Liver (tissue), 9 donors: Measurements from ENCODE around the gene TBC1D21. TPM values are rescaled to one million over a fixed set of nuclear protein-coding genes. Genes with fewer than 3 reads are reported as not detected.

Experiments
- DNase-seq: peaks from one replicate; pipeline ENCODE4 v3.0.0-alpha.2; 2017; ENCODE audit warnings: low spot score
- H3K27ac ChIP-seq, 2 donors: one replicate each; pipeline ENCODE4 v1.7.0; 2013; ENCODE audit warnings: inconsistent platforms in 2 of 2, low read length in 2 of 2, control low read depth in 1 of 2, low read depth in 1 of 2, mild to moderate bottlenecking in 1 of 2
- H3K27me3 ChIP-seq, 4 donors: one replicate each; pipeline versions ENCODE4 v1.6.1 to v1.7.0; 2013; ENCODE audit warnings: low read length in 3 of 4, inconsistent platforms in 1 of 4, mild to moderate bottlenecking in 1 of 4, moderate library complexity in 1 of 4; ENCODE audit not compliant: control insufficient read depth in 4 of 4, insufficient read depth in 4 of 4
- H3K36me3 ChIP-seq, 4 donors: one replicate each; pipeline versions ENCODE4 v1.6.1 to v1.7.0; 2013; ENCODE audit warnings: low read length in 3 of 4, mild to moderate bottlenecking in 3 of 4, low read depth in 1 of 4, moderate library complexity in 1 of 4; ENCODE audit not compliant: control insufficient read depth in 4 of 4, insufficient read depth in 3 of 4
- H3K4me1 ChIP-seq, 4 donors: one replicate each; pipeline versions ENCODE4 v1.6.1 to v1.7.0; 2013; ENCODE audit warnings: low read length in 3 of 4, mild to moderate bottlenecking in 3 of 4, moderate library complexity in 1 of 4; ENCODE audit not compliant: control insufficient read depth in 4 of 4, insufficient read depth in 4 of 4
- H3K4me3 ChIP-seq, 3 donors: one replicate each; pipeline versions ENCODE4 v1.6.1 to v1.7.0; 2013; ENCODE audit warnings: low read length in 3 of 3, control low read depth in 1 of 3, low read depth in 1 of 3, mild to moderate bottlenecking in 1 of 3
- H3K9ac ChIP-seq, 2 donors: one replicate each; pipeline ENCODE4 v1.7.0; 2013; ENCODE audit warnings: low read length in 2 of 2, mild to moderate bottlenecking in 2 of 2, moderate library complexity in 2 of 2, control low read depth in 1 of 2, low read depth in 1 of 2
- H3K9me3 ChIP-seq, 4 donors: one replicate each; pipeline versions ENCODE4 v1.6.1 to v1.7.0; 2013; ENCODE audit warnings: low read length in 3 of 4; ENCODE audit not compliant: control insufficient read depth in 4 of 4
- ATF3 ChIP-seq: IDR thresholded peaks from 2 replicates; pipeline ENCODE4 v1.6.1; 2016; ENCODE audit warnings: antibody characterized with exemption
- CTCF ChIP-seq: fragments of 150-350 bp; IDR thresholded peaks from 2 replicates; pipeline ENCODE4 v1.5.1; 2017; ENCODE audit warnings: improper control_type of control experiment, low read depth, low read length; ENCODE audit not compliant: missing input control
- EGR1 ChIP-seq, 2 donors: IDR thresholded peaks; 2 replicates each; pipeline ENCODE4 v1.6.1; 2016 to 2018; ENCODE audit warnings: antibody characterized with exemption in 2 of 2, low read depth in 2 of 2
- FOXA1 ChIP-seq: IDR thresholded peaks from 2 replicates; pipeline ENCODE4 v1.6.1; 2016; ENCODE audit warnings: antibody characterized with exemption
- FOXA2 ChIP-seq: IDR thresholded peaks from 2 replicates; pipeline ENCODE4 v1.6.1; 2016; ENCODE audit warnings: antibody characterized with exemption
- GABPA ChIP-seq, 2 donors: IDR thresholded peaks in 1 of 2; conservative IDR thresholded peaks in 1 of 2; 2 replicates each; pipeline ENCODE4 v1.6.1; 2016; ENCODE audit warnings: antibody characterized with exemption in 2 of 2, mild to moderate bottlenecking in 1 of 2, moderate library complexity in 1 of 2
- HNF4A ChIP-seq, 2 donors: conservative IDR thresholded peaks; 2 replicates each; pipeline ENCODE4 v1.6.1; 2016; ENCODE audit warnings: antibody characterized with exemption in 2 of 2, mild to moderate bottlenecking in 2 of 2
- HNF4G ChIP-seq: IDR thresholded peaks from 2 replicates; pipeline ENCODE4 v1.6.1; 2016; ENCODE audit warnings: antibody characterized with exemption
- JUND ChIP-seq, 2 donors: IDR thresholded peaks; 2 replicates each; pipeline ENCODE4 v1.6.1; 2016; ENCODE audit warnings: antibody characterized with exemption in 2 of 2
- NR2F2 ChIP-seq: IDR thresholded peaks from 2 replicates; pipeline ENCODE4 v1.6.1; 2016; ENCODE audit warnings: antibody characterized with exemption
- RAD21 ChIP-seq, 2 donors: IDR thresholded peaks; 2 replicates each; pipeline ENCODE4 v1.6.1; 2016; ENCODE audit warnings: antibody characterized with exemption in 2 of 2, mild to moderate bottlenecking in 2 of 2
- RXRA ChIP-seq, 2 donors: IDR thresholded peaks; 2 replicates each; pipeline ENCODE4 v1.6.1; 2017 to 2018; ENCODE audit warnings: antibody characterized with exemption in 2 of 2, mild to moderate bottlenecking in 1 of 2
- SP1 ChIP-seq: IDR thresholded peaks from 2 replicates; pipeline ENCODE4 v1.6.1; 2018; ENCODE audit warnings: antibody characterized with exemption, mild to moderate bottlenecking
- TAF1 ChIP-seq: conservative IDR thresholded peaks from 2 replicates; pipeline ENCODE4 v1.6.1; 2016; ENCODE audit warnings: antibody characterized with exemption, mild to moderate bottlenecking
- YY1 ChIP-seq: IDR thresholded peaks from 2 replicates; pipeline ENCODE4 v1.6.1; 2016; ENCODE audit warnings: antibody characterized with exemption, mild to moderate bottlenecking
- ZBTB33 ChIP-seq: IDR thresholded peaks from 2 replicates; pipeline ENCODE4 v1.6.1; 2016; ENCODE audit warnings: antibody characterized with exemption
- WGBS: extraction: QIAGEN DNeasy Blood & Tissue Kit; methylation state at CpG from one replicate; pipeline ENCODE4 v1.1.7; 2013; 5-methylcytosine and 5-hydroxymethylcytosine counted together
- polyA plus RNA-seq, 2 donors: library from polyadenylated mRNA; stranded (reverse) in 1 of 2; unstranded in 1 of 2; fragments of 200-250 nt in 1 of 2; fragments of >200 nt in 1 of 2; fragmentation: Nextera tagmentation in 1 of 2; extraction: Ambion mirVana in 1 of 2; gene quantifications; one replicate each; pipeline versions ENCODE4 v1.2.1 to v1.2.3, GENCODE V29; 2013 to 2015
- total RNA-seq, 2 donors: library from RNA; depleted of rRNA; stranded (reverse); fragments of >200 nt; gene quantifications; one replicate each; pipeline ENCODE4 v1.2.3, GENCODE V29; 2014
- TF ChIP-seq, protein P1 (sequence below): IDR thresholded peaks from 2 replicates; pipeline ENCODE4 v1.6.1; 2016; ENCODE audit warnings: antibody characterized with exemption, mild to moderate bottlenecking
- TF ChIP-seq, protein P2 (sequence below): IDR thresholded peaks from 2 replicates; pipeline ENCODE4 v1.6.1; 2016; ENCODE audit warnings: antibody characterized with exemption
- donor health status: healthy.
- donor health status: healthy.
- donor health status: healthy.
- donor health status: healthy.
- donor health status: healthy.

TBC1D21 gene
- total and polyA plus RNA-seq, 4 donors = not detected

DNA sequence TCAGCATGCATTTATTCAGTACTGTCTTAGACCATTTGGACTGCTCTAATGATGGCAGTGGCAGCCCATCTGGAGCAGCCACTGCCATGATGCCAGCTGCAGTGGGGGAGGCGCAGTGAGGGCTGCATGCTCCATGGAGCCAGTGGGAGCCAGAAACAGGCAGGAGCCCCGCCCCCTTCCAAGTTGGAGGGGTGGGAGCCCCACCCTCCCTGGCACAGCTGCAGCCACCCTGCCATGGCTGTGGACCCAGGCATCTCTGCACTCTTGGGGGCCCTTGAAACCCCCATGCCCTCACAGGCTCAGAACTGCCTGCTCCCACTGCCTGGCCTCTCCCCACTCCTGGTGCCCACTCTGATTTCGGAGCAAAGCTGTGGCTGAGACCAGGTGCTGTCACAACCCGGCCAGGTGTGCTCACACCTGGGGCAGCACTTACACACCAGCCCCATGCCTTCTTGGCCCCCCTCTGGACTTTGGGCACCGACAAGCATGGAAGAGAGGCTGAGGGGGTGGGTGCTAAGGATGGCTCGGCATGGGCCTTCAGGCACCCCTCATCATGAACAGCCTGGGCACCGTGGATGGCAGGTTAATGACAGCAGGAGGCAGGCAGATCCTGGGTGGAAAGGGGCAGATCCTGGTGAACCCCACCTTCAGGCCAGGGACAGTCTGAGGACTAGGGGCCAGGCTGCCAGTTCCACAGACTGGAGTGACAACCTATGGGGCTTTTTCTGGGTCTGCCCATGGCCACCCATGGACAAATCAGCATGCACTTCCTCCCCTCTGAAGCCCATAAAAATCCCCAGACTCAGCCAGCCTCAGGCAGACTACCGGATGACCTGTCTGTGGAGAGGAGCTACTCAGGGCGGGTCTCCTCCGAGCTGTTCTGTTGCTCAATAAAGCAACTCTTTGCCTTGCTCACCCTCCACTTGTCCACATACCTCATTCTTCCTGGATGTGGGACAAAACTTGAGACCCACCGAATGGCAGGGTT, 18.3 kb downstream of the TBC1D21 start:
- 82% methylated on average over 11 of the region's 11 CpGs for WGBS
- Histone ChIP-seq H3K9me3 (peaks cover 0 to 13% (median 4%) of the 10 kb centered on the region in 4 donors), H3K36me3 (no peaks in the 10 kb centered on the region), H3K27ac (no peak overlapping the region), H3K9ac (no peak overlapping the region), H3K4me3 (no peak overlapping the region), H3K4me1 (no peaks in the 10 kb centered on the region), H3K27me3 (peaks cover 0 to 5% (median 0%) of the 10 kb centered on the region in 4 donors)
- DNase-seq = no peak
- no peak for TF ChIP-seq HNF4G
- TF ChIP-seq CTCF = no peak
- no peak for TF ChIP-seq FOXA1
- TF ChIP-seq NR2F2 = no peak
- no peak for TF ChIP-seq YY1
- TF ChIP-seq FOXA2 = no peak

DNA sequence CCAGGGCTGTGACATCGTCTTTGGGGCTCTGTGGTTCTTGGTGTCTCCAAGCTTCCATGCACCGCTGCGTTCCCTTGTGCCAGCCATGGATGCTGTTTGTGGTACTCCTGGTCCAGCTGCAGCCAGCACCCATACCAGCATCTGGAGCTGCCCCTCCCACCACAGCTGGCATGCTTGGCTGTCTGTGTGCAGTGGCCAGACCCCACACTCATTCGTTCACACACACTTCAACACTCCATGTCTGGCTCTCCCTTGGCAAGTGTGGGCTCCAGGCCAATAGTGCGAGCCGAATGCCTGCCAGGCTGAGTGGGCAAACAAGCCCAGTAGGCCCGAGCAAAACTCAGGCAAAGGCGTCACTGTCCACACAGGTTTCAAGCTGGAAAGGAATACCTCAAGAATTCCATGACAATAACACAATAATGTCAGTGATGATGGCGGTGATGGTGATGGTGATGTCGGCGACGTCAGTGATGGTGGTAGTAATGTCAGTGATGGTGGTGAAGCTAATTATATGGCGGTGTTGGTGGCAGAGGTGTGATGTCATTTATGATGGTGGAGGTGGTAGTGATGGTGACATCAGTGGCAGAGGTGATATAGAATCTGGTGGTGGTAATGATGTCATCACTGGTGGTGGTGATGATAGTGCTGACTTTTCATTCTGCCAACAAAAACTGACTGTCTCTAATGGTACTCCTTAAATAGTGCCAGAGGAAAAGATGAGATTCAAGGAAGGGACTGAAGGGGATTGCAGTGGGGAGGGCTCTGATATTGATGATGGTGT, 19.3 kb downstream of the TBC1D21 start:
- H3K36me3 ChIP-seq = no peaks in the 10 kb centered on the region
- TF ChIP-seq FOXA2 (no peak), CTCF (no peak), HNF4G (no peak), FOXA1 (no peak), JUND (IDR thresholded peaks at IDR 0.05) (no peak), YY1 (no peak), SP1 (no peak), GABPA (IDR thresholded peaks at IDR 0.05 in 1 of 2, conservative IDR thresholded peaks at IDR 0.05 in 1 of 2) (no peak), HNF4A (conservative IDR thresholded peaks at IDR 0.05) (no peak), NR2F2 (no peak), RXRA (IDR thresholded peaks at IDR 0.05) (no peak), EGR1 (IDR thresholded peaks at IDR 0.05; ENCODE audit: low read depth in 2 of 2) (no peak), ATF3 (no peak), RAD21 (IDR thresholded peaks at IDR 0.05) (no peak), TAF1 (no peak), ZBTB33 (no peak)
- TF ChIP-seq, protein P1, sequence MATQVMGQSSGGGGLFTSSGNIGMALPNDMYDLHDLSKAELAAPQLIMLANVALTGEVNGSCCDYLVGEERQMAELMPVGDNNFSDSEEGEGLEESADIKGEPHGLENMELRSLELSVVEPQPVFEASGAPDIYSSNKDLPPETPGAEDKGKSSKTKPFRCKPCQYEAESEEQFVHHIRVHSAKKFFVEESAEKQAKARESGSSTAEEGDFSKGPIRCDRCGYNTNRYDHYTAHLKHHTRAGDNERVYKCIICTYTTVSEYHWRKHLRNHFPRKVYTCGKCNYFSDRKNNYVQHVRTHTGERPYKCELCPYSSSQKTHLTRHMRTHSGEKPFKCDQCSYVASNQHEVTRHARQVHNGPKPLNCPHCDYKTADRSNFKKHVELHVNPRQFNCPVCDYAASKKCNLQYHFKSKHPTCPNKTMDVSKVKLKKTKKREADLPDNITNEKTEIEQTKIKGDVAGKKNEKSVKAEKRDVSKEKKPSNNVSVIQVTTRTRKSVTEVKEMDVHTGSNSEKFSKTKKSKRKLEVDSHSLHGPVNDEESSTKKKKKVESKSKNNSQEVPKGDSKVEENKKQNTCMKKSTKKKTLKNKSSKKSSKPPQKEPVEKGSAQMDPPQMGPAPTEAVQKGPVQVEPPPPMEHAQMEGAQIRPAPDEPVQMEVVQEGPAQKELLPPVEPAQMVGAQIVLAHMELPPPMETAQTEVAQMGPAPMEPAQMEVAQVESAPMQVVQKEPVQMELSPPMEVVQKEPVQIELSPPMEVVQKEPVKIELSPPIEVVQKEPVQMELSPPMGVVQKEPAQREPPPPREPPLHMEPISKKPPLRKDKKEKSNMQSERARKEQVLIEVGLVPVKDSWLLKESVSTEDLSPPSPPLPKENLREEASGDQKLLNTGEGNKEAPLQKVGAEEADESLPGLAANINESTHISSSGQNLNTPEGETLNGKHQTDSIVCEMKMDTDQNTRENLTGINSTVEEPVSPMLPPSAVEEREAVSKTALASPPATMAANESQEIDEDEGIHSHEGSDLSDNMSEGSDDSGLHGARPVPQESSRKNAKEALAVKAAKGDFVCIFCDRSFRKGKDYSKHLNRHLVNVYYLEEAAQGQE = no peak
- TF ChIP-seq, protein P2, sequence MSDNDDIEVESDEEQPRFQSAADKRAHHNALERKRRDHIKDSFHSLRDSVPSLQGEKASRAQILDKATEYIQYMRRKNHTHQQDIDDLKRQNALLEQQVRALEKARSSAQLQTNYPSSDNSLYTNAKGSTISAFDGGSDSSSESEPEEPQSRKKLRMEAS = no peak
- no peak overlapping the region for H3K9ac ChIP-seq
- H3K27me3 ChIP-seq = peaks cover 0 to 5% (median 0%) of the 10 kb centered on the region in 4 donors
- no peak overlapping the region for H3K27ac ChIP-seq
- WGBS = 89% methylated on average over 13 of the region's 13 CpGs
- H3K4me1 ChIP-seq = no peaks in the 10 kb centered on the region
- H3K4me3 ChIP-seq = no peak overlapping the region
- DNase-seq = no peak
- H3K9me3 ChIP-seq = peaks cover 0 to 13% (median 4%) of the 10 kb centered on the region in 4 donors
